Spleen (tissue), 13 donors: ENCODE results near the gene SRSF6. TPM values are rescaled to one million over a fixed set of nuclear protein-coding genes. Genes with fewer than 3 reads are reported as not detected.

ENCODE experiments used
- DNase-seq: peaks from one replicate; pipeline ENCODE4 v3.0.0-alpha.2; 2020
- H3K27ac ChIP-seq, 8 donors: fragments of 200-600 bp; sonication (generic) in 7 of 8; 1 replicate in 4 of 8; 2 replicates in 4 of 8; pipeline versions ENCODE4 v1.5.0 to v1.8.0; 2016 to 2021; ENCODE audit warnings: inconsistent platforms in 4 of 8, mild to moderate bottlenecking in 4 of 8, moderate library complexity in 1 of 8
- H3K27me3 ChIP-seq, 7 donors: fragments of 200-600 bp; sonication (generic) in 6 of 7; replicated peaks in 1 of 7; 1 replicate in 4 of 7; 2 replicates in 3 of 7; pipeline versions ENCODE4 v1.5.0 to v1.8.0; 2016 to 2021; ENCODE audit warnings: inconsistent platforms in 3 of 7, mild to moderate bottlenecking in 1 of 7
- H3K36me3 ChIP-seq, 6 donors: fragments of 200-600 bp; sonication (generic) in 5 of 6; 1 replicate in 4 of 6; 2 replicates in 2 of 6; pipeline versions ENCODE4 v1.5.0 to v1.8.0; 2016 to 2021; ENCODE audit warnings: inconsistent platforms in 2 of 6
- H3K4me1 ChIP-seq, 6 donors: fragments of 200-600 bp; sonication (generic) in 5 of 6; 1 replicate in 3 of 6; 2 replicates in 3 of 6; pipeline versions ENCODE4 v1.5.0 to v1.8.0; 2016 to 2021; ENCODE audit warnings: inconsistent platforms in 3 of 6
- H3K4me3 ChIP-seq, 8 donors: fragments of 200-600 bp; sonication (generic) in 7 of 8; 1 replicate in 4 of 8; 2 replicates in 4 of 8; pipeline versions ENCODE4 v1.5.0 to v1.8.0; 2016 to 2021; ENCODE audit warnings: inconsistent platforms in 4 of 8, mild to moderate bottlenecking in 4 of 8, moderate library complexity in 2 of 8
- H3K9me3 ChIP-seq, 8 donors: fragments of 200-600 bp; sonication (generic) in 7 of 8; 1 replicate in 4 of 8; 2 replicates in 4 of 8; pipeline versions ENCODE4 v1.5.0 to v1.8.0; 2016 to 2021; ENCODE audit warnings: inconsistent platforms in 4 of 8
- POLR2A ChIP-seq, 3 donors: fragments of 450-650 bp; IDR thresholded peaks; one replicate each; pipeline ENCODE4 v1.5.1; 2017; ENCODE audit warnings: antibody characterized with exemption in 3 of 3, mild to moderate bottlenecking in 1 of 3
- POLR2AphosphoS5 ChIP-seq, 3 donors: sonication (generic); formaldehyde crosslinking; IDR thresholded peaks; one replicate each; pipeline ENCODE4 v1.5.1; 2017; ENCODE audit warnings: antibody characterized with exemption in 3 of 3
- WGBS, 5 donors: extraction: QIAGEN DNeasy Blood & Tissue Kit in 3 of 5; methylation state at CpG; one replicate each; pipeline versions ENCODE4 v1.1.5 to v1.1.7; 2013 to 2018; 5-methylcytosine and 5-hydroxymethylcytosine counted together
- intact Hi-C: fragments of 100-400 bp; cut with DNase I; formaldehyde crosslinking; loops from one replicate; pipeline ENCODE4 v1.15.0; 2023; ENCODE audit warnings: low total_unique reads
- long read RNA-seq, 2 donors: transcript quantifications; one replicate each; lab custom pipeline, GENCODE V29; 2026
- polyA plus RNA-seq, 3 donors: library from polyadenylated mRNA; stranded (reverse); fragments of 200-250 nt; gene quantifications; one replicate each; pipeline ENCODE4 v1.2.1, GENCODE V29; 2013
- total RNA-seq, 7 donors: library from RNA; depleted of rRNA in 3 of 7; stranded (reverse); fragments of >200 nt in 3 of 7; fragmentation: NEBNext Ultra II Directional in 4 of 7; extraction: Animal tissue kit (Norgen Biotek cat#: 25700) in 4 of 7; gene quantifications; one replicate each; pipeline versions ENCODE4 v1.1.0 to v1.2.1, GENCODE V29; 2016 to 2021
- TF ChIP-seq, protein P1 (sequence below), 11 experiments: fragments of 200-600 bp in 7 of 11; fragments of 450-650 bp in 4 of 11; sonication (generic) in 4 of 11; IDR thresholded peaks in 8 of 11; conservative IDR thresholded peaks in 3 of 11; 1 replicate in 7 of 11; 2 replicates in 4 of 11; pipeline versions ENCODE4 v1.4.0 to v1.8.0; 2016 to 2021; ENCODE audit warnings: antibody characterized with exemption in 11 of 11, inconsistent platforms in 4 of 11, mild to moderate bottlenecking in 1 of 11
- donor health status: healthy with polysubstance abuse.
- donor health status: DM: no; HTN: no; CAD: no; lungs with moderate emphysema.
- donor health status: DM: no; HTN: no; CAD: no.
- donor health status: Bipolar disorder and iron deficiency.
- donor health status: healthy.
- donor health status: DM: no; HTN: no; CAD: no.
- donor health status: DM: yes; HTN: yes; CAD: no.

The SRSF6 gene
- total RNA-seq (100 to 1,000 TPM in 4 of 7 donors, 10 to 100 TPM in 3; 68.7 to 161 (median 123) TPM), polyA plus RNA-seq (100 to 1,000 TPM in 1 of 3 donors, 10 to 100 TPM in 2; 82.2 to 113 (median 83.7) TPM)
- long read RNA-seq, donor 1, full-length matches to known transcripts, result 13 of 39 reads
- long read RNA-seq, donor 1, partial matches to known transcripts, result 14 of 39 reads
- long read RNA-seq, donor 1, other reads (novel, unspliced or antisense), result 12 of 39 reads
- long read RNA-seq, donor 2, full-length matches to known transcripts, result 9 of 56 reads
- long read RNA-seq, donor 2, partial matches to known transcripts, result 42 of 56 reads
- long read RNA-seq, donor 2, other reads (novel, unspliced or antisense), result 5 of 56 reads

DNA sequence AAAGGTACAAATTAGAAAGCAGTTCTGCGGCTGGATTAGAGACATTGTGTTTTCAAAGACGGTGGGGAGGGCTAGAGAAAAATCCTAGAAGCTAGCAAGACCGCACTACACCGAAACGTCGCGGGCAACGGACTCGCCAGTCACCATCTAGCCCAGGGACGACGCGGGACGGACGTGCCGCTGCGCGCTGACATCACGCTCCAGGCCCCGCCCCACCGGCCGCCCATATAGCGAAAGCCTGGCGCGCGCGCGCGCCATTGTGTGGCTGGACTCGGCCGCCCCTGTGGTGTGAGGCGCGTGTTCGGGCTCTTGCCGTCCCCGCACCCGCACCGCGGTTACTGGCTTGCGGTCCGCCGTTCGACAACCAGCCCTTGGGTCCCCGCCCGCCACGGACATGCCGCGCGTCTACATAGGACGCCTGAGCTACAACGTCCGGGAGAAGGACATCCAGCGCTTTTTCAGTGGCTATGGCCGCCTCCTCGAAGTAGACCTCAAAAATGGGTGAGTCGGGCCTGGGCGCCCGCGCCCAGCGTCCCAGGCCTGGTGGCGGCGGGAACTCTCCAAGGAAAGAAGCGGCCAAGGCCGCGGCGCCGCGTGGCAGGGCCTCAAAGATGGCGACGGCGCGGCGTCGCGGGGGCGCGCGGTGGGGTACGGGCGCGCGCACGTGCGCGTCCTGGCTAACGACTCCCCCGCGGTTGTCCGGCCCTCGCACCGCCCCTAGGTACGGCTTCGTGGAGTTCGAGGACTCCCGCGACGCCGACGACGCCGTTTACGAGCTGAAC, at the start of gene SRSF6:
Gene SRSF6, plus strand, starts transcription at position 257 of the 782 bp plus-strand sequence. Its CDS starts 138 bp downstream, at position 395.
- TF ChIP-seq, protein P1, sequence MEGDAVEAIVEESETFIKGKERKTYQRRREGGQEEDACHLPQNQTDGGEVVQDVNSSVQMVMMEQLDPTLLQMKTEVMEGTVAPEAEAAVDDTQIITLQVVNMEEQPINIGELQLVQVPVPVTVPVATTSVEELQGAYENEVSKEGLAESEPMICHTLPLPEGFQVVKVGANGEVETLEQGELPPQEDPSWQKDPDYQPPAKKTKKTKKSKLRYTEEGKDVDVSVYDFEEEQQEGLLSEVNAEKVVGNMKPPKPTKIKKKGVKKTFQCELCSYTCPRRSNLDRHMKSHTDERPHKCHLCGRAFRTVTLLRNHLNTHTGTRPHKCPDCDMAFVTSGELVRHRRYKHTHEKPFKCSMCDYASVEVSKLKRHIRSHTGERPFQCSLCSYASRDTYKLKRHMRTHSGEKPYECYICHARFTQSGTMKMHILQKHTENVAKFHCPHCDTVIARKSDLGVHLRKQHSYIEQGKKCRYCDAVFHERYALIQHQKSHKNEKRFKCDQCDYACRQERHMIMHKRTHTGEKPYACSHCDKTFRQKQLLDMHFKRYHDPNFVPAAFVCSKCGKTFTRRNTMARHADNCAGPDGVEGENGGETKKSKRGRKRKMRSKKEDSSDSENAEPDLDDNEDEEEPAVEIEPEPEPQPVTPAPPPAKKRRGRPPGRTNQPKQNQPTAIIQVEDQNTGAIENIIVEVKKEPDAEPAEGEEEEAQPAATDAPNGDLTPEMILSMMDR (IDR thresholded peaks at IDR 0.05 in 8 of 11, conservative IDR thresholded peaks at IDR 0.05 in 3 of 11), result no peak
- TF ChIP-seq POLR2A (IDR thresholded peaks at IDR 0.05) (peak; percentile 94 to 97 (median 96)), POLR2AphosphoS5 (IDR thresholded peaks at IDR 0.05) (peak; percentile 99 to 100 (median 99))
- H3K4me3 ChIP-seq, result peak within 1 kb of the TSS; percentile 64 to 91 (median 86)
- DNase-seq, result peak; percentile 98
- 0 to 1% (median 0%) methylated on average over 31 to 101 of the region's 101 CpGs for WGBS, 5 donors
- no peaks in the 10 kb centered on the region for H3K27me3 ChIP-seq
- H3K36me3 ChIP-seq, result peaks cover 7 to 40% (median 35%) of the 10 kb centered on the region in 6 donors
- H3K27ac ChIP-seq, result peak within 1 kb of the TSS; percentile 99 to 100 (median 100)
- H3K9me3 ChIP-seq, result no peaks in the 10 kb centered on the region
- peaks cover 14 to 55% (median 36%) of the 10 kb centered on the region in 6 donors for H3K4me1 ChIP-seq
- intact Hi-C loops, result loop anchor here (10.0 kb wide), 1 partner anchor 627 kb away; no protein-coding TSS in a partner anchor

DNA sequence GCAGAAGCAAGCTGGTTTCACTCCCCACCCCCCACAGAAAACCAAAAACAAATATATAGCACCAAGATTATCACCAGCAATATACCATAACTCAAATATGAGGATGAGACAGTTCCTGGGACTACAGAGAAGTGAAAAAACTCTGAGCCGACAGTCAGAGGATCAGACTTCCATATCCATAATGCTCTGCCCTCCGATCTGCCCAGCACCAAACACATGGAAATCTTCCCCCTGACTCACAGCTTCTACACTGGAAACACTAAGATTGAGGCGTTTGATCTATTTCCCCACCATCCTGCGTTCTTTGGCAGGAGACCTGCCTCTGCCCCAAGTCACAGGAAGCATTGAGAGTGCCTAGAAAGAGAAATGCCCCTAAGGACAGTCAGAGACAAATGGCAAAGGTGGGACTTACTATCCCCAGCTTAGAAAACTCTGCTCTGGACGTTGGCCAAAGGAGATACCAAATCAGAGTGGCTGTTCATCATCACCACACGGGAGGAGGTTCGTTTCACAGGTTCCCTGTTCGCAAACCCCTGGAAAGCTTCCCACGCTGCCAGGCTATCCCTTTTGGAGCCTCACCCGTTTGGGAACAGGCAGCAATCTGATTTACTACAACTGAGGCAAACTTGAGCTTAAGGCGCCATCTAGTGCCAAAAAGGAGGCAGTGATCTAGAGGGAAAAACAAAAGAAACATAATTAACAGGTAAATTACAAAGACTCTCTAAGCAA, 48.7 kb upstream of the SRSF6 start:
- Histone ChIP-seq H3K27ac (no peak overlapping the region), H3K4me1 (no peaks in the 10 kb centered on the region), H3K36me3 (no peaks in the 10 kb centered on the region), H3K9me3 (peaks cover 0 to 34% (median 20%) of the 10 kb centered on the region in 8 donors), H3K27me3 (peaks cover 0 to 56% (median 6%) of the 10 kb centered on the region in 7 donors), H3K4me3 (no peak overlapping the region)
- no peak for DNase-seq
- TF ChIP-seq, protein P1 (IDR thresholded peaks at IDR 0.05 in 8 of 11, conservative IDR thresholded peaks at IDR 0.05 in 3 of 11), result peak in 4 of 11 experiments; percentile 8 to 31 (median 27)
- TF ChIP-seq POLR2AphosphoS5 (IDR thresholded peaks at IDR 0.05) (no peak), POLR2A (IDR thresholded peaks at IDR 0.05) (no peak)
- intact Hi-C loops, result no loop called here
- 24 to 33% (median 29%) methylated on average over 11 of the region's 11 CpGs for whole genome bisulfite sequencing, 5 donors

DNA sequence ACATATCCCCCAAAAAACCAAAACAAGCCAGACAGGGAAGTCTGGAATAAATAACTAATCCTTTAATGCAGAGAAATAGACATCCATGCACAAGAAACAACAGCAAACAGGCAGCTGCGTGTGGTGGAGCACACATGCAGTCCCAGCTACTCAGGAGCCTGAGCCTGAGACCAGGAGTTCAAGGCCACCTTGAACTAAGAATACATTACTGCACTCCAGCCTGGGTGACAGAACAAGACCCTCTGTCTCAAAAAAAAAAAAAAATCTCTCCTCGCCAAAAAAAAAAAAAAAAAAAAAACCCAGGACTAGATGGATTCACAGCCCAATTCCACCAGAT, 48.2 kb upstream of the SRSF6 start:
- Histone ChIP-seq H3K36me3 (no peaks in the 10 kb centered on the region), H3K27ac (no peak overlapping the region), H3K4me1 (no peaks in the 10 kb centered on the region), H3K4me3 (no peak overlapping the region), H3K27me3 (peaks cover 0 to 51% (median 6%) of the 10 kb centered on the region in 7 donors), H3K9me3 (peaks cover 0 to 34% (median 20%) of the 10 kb centered on the region in 8 donors)
- 62 to 89% (median 72%) methylated on average over 2 of the region's 2 CpGs for WGBS, 5 donors
- no peak for DNase-seq
- intact Hi-C loops, result no loop called here
- TF ChIP-seq, protein P1 (IDR thresholded peaks at IDR 0.05 in 8 of 11, conservative IDR thresholded peaks at IDR 0.05 in 3 of 11), result no peak
